BE2C (cell line): ENCODE measurements around the gene COL9A3.

Experiments
- DNase-seq: peaks from one replicate; pipeline ENCODE4 v3.0.0-alpha.2; 2020
- H3K27me3 ChIP-seq: fragments of 250-450 bp; sonication (Bioruptor Pico); 2 replicates; pipeline ENCODE4 v1.5.1; 2020; ENCODE audit warnings: mild to moderate bottlenecking
- H3K36me3 ChIP-seq: fragments of 250-450 bp; sonication (Bioruptor Pico); 2 replicates; pipeline ENCODE4 v1.5.1; 2020; ENCODE audit warnings: mild to moderate bottlenecking
- H3K4me1 ChIP-seq: fragments of 250-450 bp; sonication (Bioruptor Pico); 2 replicates; pipeline ENCODE4 v1.5.1; 2020
- H3K4me3 ChIP-seq: 2 replicates; pipeline ENCODE4 v1.5.1; 2011; ENCODE audit warnings: low read depth, low read length
- H3K9me3 ChIP-seq: fragments of 250-450 bp; sonication (Bioruptor Pico); 2 replicates; pipeline ENCODE4 v1.5.1; 2020
- CTCF ChIP-seq: IDR thresholded peaks from 2 replicates; pipeline ENCODE4 v1.5.1; 2012; ENCODE audit warnings: mild to moderate bottlenecking, low read depth, low read length

The COL9A3 gene

GRCh38 chr20:62819494-62820174 is 2.8 kb downstream of the COL9A3 start:
- H3K36me3 ChIP-seq = no peaks in the 10 kb centered on the region
- H3K4me3 ChIP-seq = no peak overlapping the region
- H3K27me3 ChIP-seq = peaks cover 12% of the 10 kb centered on the region
- TF ChIP-seq CTCF = no peak
- peaks cover 33% of the 10 kb centered on the region for H3K4me1 ChIP-seq
- no peak for DNase-seq
- no peaks in the 10 kb centered on the region for H3K9me3 ChIP-seq

DNA sequence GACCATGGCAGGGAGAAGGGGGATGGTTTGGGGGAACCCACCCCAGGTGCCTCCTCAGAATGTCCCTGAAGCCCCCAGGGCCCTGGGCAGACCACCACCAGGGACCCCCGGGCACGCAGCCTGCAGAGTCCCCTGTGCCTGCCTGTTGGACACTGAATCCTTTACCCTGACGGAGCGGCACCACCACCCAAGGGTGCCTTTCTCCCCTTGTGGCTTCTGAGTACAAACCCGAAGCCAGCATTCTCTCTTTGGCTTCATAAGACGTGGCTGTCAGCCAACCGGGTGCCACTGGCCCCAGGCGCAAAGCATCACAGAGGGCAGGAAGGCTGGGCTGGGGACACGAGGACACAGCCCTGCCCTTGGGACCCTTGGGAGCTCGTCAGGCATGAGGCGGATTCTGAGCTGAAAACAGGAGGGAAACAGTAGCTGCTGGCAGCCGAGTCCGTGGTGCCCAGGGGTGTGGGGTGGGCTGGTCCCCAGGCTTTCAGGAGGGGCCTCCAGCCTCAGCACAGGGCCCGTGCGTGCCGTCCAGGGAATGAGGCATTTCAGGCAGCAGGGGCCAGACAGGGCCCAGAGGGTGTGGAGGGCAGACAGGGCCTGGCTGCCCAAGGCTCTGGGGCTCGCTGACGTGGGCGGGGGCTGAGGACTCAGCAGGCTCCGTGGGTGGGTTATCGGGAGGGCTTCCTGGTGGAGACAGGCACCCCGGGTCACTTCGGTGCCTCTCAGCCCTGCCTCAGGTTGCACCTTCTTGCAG is 3.5 kb downstream of the COL9A3 start:
- no peaks in the 10 kb centered on the region for H3K9me3 ChIP-seq
- peaks cover 34% of the 10 kb centered on the region for H3K4me1 ChIP-seq
- no peak for TF ChIP-seq CTCF
- H3K36me3 ChIP-seq = no peaks in the 10 kb centered on the region
- peak; percentile 49 for DNase-seq
- H3K27me3 ChIP-seq = peaks cover 12% of the 10 kb centered on the region
- no peak overlapping the region for H3K4me3 ChIP-seq

GRCh38 chr20:62820962-62821725 is 4.3 kb downstream of the COL9A3 start:
- peaks cover 34% of the 10 kb centered on the region for H3K4me1 ChIP-seq
- H3K9me3 ChIP-seq = no peaks in the 10 kb centered on the region
- H3K4me3 ChIP-seq = no peak overlapping the region
- H3K36me3 ChIP-seq = no peaks in the 10 kb centered on the region
- peaks cover 10% of the 10 kb centered on the region for H3K27me3 ChIP-seq
- no peak for TF ChIP-seq CTCF
- no peak for DNase-seq

DNA sequence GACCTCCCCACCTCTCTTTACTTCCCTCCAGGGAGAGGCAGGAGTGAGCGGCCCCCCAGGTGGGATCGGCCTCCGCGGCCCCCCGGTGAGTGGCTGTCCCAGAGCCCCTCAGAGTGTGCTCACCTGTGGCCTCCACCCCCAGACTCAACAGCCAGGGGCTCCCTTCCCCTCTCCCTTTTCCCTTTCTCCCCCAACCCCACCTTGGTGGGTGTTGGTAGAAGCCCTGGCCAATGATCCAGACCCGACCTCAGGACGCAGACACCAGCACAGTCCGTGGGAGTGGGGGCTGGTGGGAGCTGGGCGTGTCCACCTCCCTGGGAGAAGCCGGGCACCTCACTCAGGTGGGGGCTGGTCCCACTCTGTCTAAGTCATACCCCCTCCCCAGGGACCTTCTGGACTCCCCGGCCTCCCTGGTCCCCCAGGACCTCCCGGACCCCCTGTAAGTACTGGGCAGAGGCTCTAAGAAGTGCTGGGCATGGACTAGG is 4.9 kb downstream of the COL9A3 start:
- H3K9me3 ChIP-seq = no peaks in the 10 kb centered on the region
- H3K36me3 ChIP-seq = no peaks in the 10 kb centered on the region
- peaks cover 5% of the 10 kb centered on the region for H3K27me3 ChIP-seq
- no peak for DNase-seq
- peaks cover 34% of the 10 kb centered on the region for H3K4me1 ChIP-seq
- no peak overlapping the region for H3K4me3 ChIP-seq
- TF ChIP-seq CTCF = no peak

GRCh38 chr20:62822239-62822787 is 5.5 kb downstream of the COL9A3 start:
- Histone ChIP-seq H3K4me1 (peaks cover 34% of the 10 kb centered on the region), H3K4me3 (no peak overlapping the region), H3K27me3 (peaks cover 1% of the 10 kb centered on the region), H3K9me3 (no peaks in the 10 kb centered on the region), H3K36me3 (no peaks in the 10 kb centered on the region)
- DNase-seq = no peak
- no peak for TF ChIP-seq CTCF
